HepG2 (cell line): ENCODE results near the gene ICAM2. TPM values are rescaled to one million over a fixed set of nuclear protein-coding genes. Genes with fewer than 3 reads are reported as not detected.
A peak's percentile ranks its signal among the peaks of the same experiment; 100 is the strongest.

ENCODE experiments used
- ATAC-seq: fragments of 200-7000 bp; cut with Tn5 transposase; 3 replicates; pipeline ENCODE4 v1.9.1; 2020; ENCODE audit warnings: mild to moderate bottlenecking, moderate library complexity
- BruUV-seq: library from RNA; stranded (reverse); fragments of 400-500 nt; replicated peaks from 2 replicates; lab custom pipeline; 2021; lab: Mats Ljungman, UMichigan
- CTCF ChIA-PET: fragments of 300-600 bp; formaldehyde crosslinking; extraction: SDS; loops from one replicate; lab custom pipeline; 2021; ENCODE audit warnings: low total read pairs, inconsistent platforms, low intra/inter-chr PET ratio; lab: Yijun Ruan, JAX
- POLR2A ChIA-PET: fragments of 350-600 bp; sonication (Branson Sonifier 250); formaldehyde crosslinking; loops from one replicate; lab custom pipeline; 2020; ENCODE audit warnings: antibody characterized with exemption, inconsistent platforms; lab: Yijun Ruan, JAX
- DNase-seq: peaks from one replicate; pipeline ENCODE4 v3.0.0-alpha.2; 2015; ENCODE audit warnings: low spot score
- FAIRE-seq: peaks from 3 replicates; lab custom pipeline; 2011; peaks lifted over from hg19 to GRCh38; lab: Jason Lieb, UNC
- H2AFZ ChIP-seq: one replicate; pipeline ENCODE4 v1.6.1; 2011; ENCODE audit warnings: low read length, inconsistent platforms
- H3K27ac ChIP-seq: fragments of 300-600 bp; 3 replicates; pipeline ENCODE4 v1.8.0; 2011; ENCODE audit warnings: mixed run types, mild to moderate bottlenecking, mixed read lengths, low read length, inconsistent platforms; ENCODE audit not compliant: insufficient read depth; ENCODE audit errors: extremely low read length
- H3K27me3 ChIP-seq, 2 experiments: fragments of 200-600 bp in 1 of 2; 2 replicates in 1 of 2; 3 replicates in 1 of 2; pipeline versions ENCODE4 v1.6.0 to v1.8.0; 2011; ENCODE audit warnings: low read length in 2 of 2, mild to moderate bottlenecking in 2 of 2, moderate library complexity in 2 of 2, inconsistent platforms in 1 of 2; ENCODE audit not compliant: insufficient read depth in 2 of 2, control insufficient read depth in 1 of 2
- H3K36me3 ChIP-seq, 2 experiments: fragments of 200-600 bp in 1 of 2; replicated peaks in 1 of 2; 2 replicates in 1 of 2; 3 replicates in 1 of 2; pipeline versions ENCODE4 v1.5.1 to v1.8.0; 2011; ENCODE audit warnings: low read length in 2 of 2, inconsistent platforms in 1 of 2; ENCODE audit not compliant: insufficient read depth in 2 of 2, control insufficient read depth in 1 of 2
- H3K4me1 ChIP-seq: 2 replicates; pipeline ENCODE4 v1.5.1; 2012; ENCODE audit warnings: low read length, inconsistent platforms; ENCODE audit not compliant: insufficient read depth
- H3K4me2 ChIP-seq: 2 replicates; pipeline ENCODE4 v1.6.0; 2011; ENCODE audit warnings: low read depth, low read length, inconsistent platforms
- H3K4me3 ChIP-seq, 3 experiments: fragments of 200-600 bp in 1 of 3; sonication (generic), shearing (Covaris generic) in 1 of 3; replicated peaks in 1 of 3; 2 replicates each; pipeline ENCODE4 v1.5.1; 2011 to 2016; ENCODE audit warnings: low read length in 3 of 3, inconsistent platforms in 2 of 3, low read depth in 2 of 3, mild to moderate bottlenecking in 2 of 3, control low read depth in 1 of 3, mixed read lengths in 1 of 3; ENCODE audit not compliant: insufficient read depth in 1 of 3
- H3K79me2 ChIP-seq: one replicate; pipeline ENCODE4 v1.6.1; 2011; ENCODE audit warnings: low read length, inconsistent platforms; ENCODE audit not compliant: insufficient read depth
- H3K9ac ChIP-seq: 2 replicates; pipeline ENCODE4 v1.6.0; 2011; ENCODE audit warnings: mild to moderate bottlenecking, low read depth, low read length, inconsistent platforms; ENCODE audit not compliant: insufficient read depth
- H3K9me3 ChIP-seq: 2 replicates; pipeline ENCODE4 v1.5.1; 2012; ENCODE audit warnings: mild to moderate bottlenecking, low read length
- H4K20me1 ChIP-seq: 2 replicates; pipeline ENCODE4 v1.6.0; 2011; ENCODE audit warnings: inconsistent platforms, mild to moderate bottlenecking, low read length, moderate library complexity; ENCODE audit not compliant: insufficient read depth
- AGO2 ChIP-seq: fragments of 200-400 bp; formaldehyde crosslinking; optimal IDR thresholded peaks from 2 replicates; pipeline ENCODE3; 2017; ENCODE audit warnings: mild to moderate bottlenecking, low read depth, low read length, moderate library complexity
- BHLHE40 ChIP-seq: IDR thresholded peaks from 2 replicates; pipeline ENCODE4 v1.6.1; 2011; ENCODE audit warnings: low read length, improper control_type of control experiment
- CENPX ChIP-seq: sonication (generic); formaldehyde crosslinking; IDR thresholded peaks from 2 replicates; pipeline ENCODE4 v1.9.0; 2021; ENCODE audit warnings: mild to moderate bottlenecking, missing genetic modification reagents, moderate library complexity
- GTF3A ChIP-seq: sonication (generic); formaldehyde crosslinking; conservative IDR thresholded peaks from 2 replicates; pipeline ENCODE4 v1.4.0; 2020; ENCODE audit warnings: mild to moderate bottlenecking, missing genetic modification reagents
- HHEX ChIP-seq: IDR thresholded peaks from 2 replicates; pipeline ENCODE4 v1.6.1; 2016; ENCODE audit warnings: control low read depth
- HNF4A ChIP-seq: sonication (generic); formaldehyde crosslinking; IDR thresholded peaks from 2 replicates; pipeline ENCODE4 v1.4.0; 2020; ENCODE audit warnings: missing genetic modification reagents
- MAFF ChIP-seq: IDR thresholded peaks from 2 replicates; pipeline ENCODE4 v1.6.1; 2011; ENCODE audit warnings: low read depth, low read length, improper control_type of control experiment
- MAFK ChIP-seq, 2 experiments: IDR thresholded peaks in 1 of 2; conservative IDR thresholded peaks in 1 of 2; 2 replicates each; pipeline ENCODE4 v1.6.1; 2011; ENCODE audit warnings: improper control_type of control experiment in 2 of 2, low read length in 2 of 2
- NFYC ChIP-seq: IDR thresholded peaks from 2 replicates; pipeline ENCODE4 v1.6.1; 2016; ENCODE audit warnings: missing genetic modification reagents, missing compliant biosample characterization
- POGK ChIP-seq: sonication (generic); formaldehyde crosslinking; conservative IDR thresholded peaks from 2 replicates; pipeline ENCODE4 v1.8.0; 2022; ENCODE audit warnings: mild to moderate bottlenecking, moderate library complexity, missing genetic modification reagents
- REXO4 ChIP-seq: sonication (generic); formaldehyde crosslinking; IDR thresholded peaks from 2 replicates; pipeline ENCODE4 v1.8.0; 2022; ENCODE audit warnings: missing genetic modification reagents, mild to moderate bottlenecking, borderline replicate concordance
- SMAD9 ChIP-seq: sonication (generic); formaldehyde crosslinking; IDR thresholded peaks from 2 replicates; pipeline ENCODE4 v1.5.1; 2020; ENCODE audit warnings: mild to moderate bottlenecking, missing genetic modification reagents
- SOX6 ChIP-seq, 2 experiments: fragments of 450-650 bp in 1 of 2; sonication (generic) in 1 of 2; formaldehyde crosslinking in 1 of 2; IDR thresholded peaks; 2 replicates each; pipeline versions ENCODE4 v1.4.0 to v1.6.1; 2017 to 2020; ENCODE audit warnings: antibody characterized with exemption in 1 of 2, mild to moderate bottlenecking in 1 of 2, missing genetic modification reagents in 1 of 2
- TFDP2 ChIP-seq: sonication (generic); formaldehyde crosslinking; IDR thresholded peaks from 2 replicates; pipeline ENCODE4 v1.4.0; 2020; ENCODE audit warnings: missing genetic modification reagents
- ZNF205 ChIP-seq: IDR thresholded peaks from 2 replicates; pipeline ENCODE4 v1.6.1; 2018; ENCODE audit warnings: missing biosample characterization, missing genetic modification reagents
- ZNF317 ChIP-seq: sonication (generic); formaldehyde crosslinking; IDR thresholded peaks from 2 replicates; pipeline ENCODE4 v1.5.0; 2020; ENCODE audit warnings: mild to moderate bottlenecking, missing genetic modification reagents
- ZNF512 ChIP-seq: sonication (generic); formaldehyde crosslinking; IDR thresholded peaks from 2 replicates; pipeline ENCODE4 v1.4.0; 2020; ENCODE audit warnings: mild to moderate bottlenecking, missing genetic modification reagents
- ZNF792 ChIP-seq: IDR thresholded peaks from 2 replicates; pipeline ENCODE4 v1.6.1; 2016
- WGBS: methylation state at CpG from one replicate; pipeline ENCODE4 v1.1.6; 2017; ENCODE audit warnings: low lambda C conversion rate; 5-methylcytosine and 5-hydroxymethylcytosine counted together
- in situ Hi-C: cut with HindIII; loops from 2 replicates; pipeline ENCODE4 v1.10.0; 2017; ENCODE audit warnings: low pct_unique_long_range_greater_than_20kb; ENCODE audit not compliant: extremely low pct_ligation_motif_present
- intact Hi-C: fragments of 100-400 bp; cut with micrococcal nuclease; formaldehyde crosslinking; loops from one replicate; pipeline ENCODE4 v1.10.0; 2022; ENCODE audit not compliant: unreplicated experiment
- polyA plus RNA-seq, 8 experiments: library from polyadenylated mRNA; depleted of rRNA in 3 of 8; stranded (reverse) in 7 of 8; unstranded in 1 of 8; fragments of >200 nt; fragmentation: Illumina TruSeq in 4 of 8; extraction: Trizol in 4 of 8; gene quantifications; 2 replicates each; pipeline versions ENCODE4 v1.2.1 to v1.2.3, GENCODE V29; 2011 to 2016; ENCODE audit warnings: low read depth in 4 of 8, missing spikeins in 1 of 8, mixed read lengths in 1 of 8; ENCODE audit not compliant: insufficient read depth in 1 of 8
- total RNA-seq, 5 experiments: library from RNA; depleted of rRNA; stranded (reverse); fragments of >200 nt; fragmentation: Illumina TruSeq; extraction: Trizol; gene quantifications; 2 replicates each; pipeline ENCODE4 v1.2.3, GENCODE V29; 2016; ENCODE audit warnings: low read depth in 1 of 5

Gene ICAM2
- total and polyA plus RNA-seq, 2 of the 13 experiments (the other 11 are each of a cell fraction or from before 2014, with no cell fraction given): 10.9 to 20.8 TPM

- TF ChIP-seq SOX6 (IDR thresholded peaks at IDR 0.05): no peak
- no peak for TF ChIP-seq SOX6 (CRISPR knock-in tag; IDR thresholded peaks at IDR 0.05)
- no peak for TF ChIP-seq ZNF512 (CRISPR knock-in tag)
- no peak for TF ChIP-seq HNF4A (CRISPR knock-in tag)
- TF ChIP-seq ZNF205 (CRISPR knock-in tag): no peak
- TF ChIP-seq ZNF792: no peak
- TF ChIP-seq TFDP2: no peak
- no peak for TF ChIP-seq REXO4
These were observed 24.7 kb upstream of the ICAM2 start (continued) for GRCh38 chr17:64045176-64045575.

DNA sequence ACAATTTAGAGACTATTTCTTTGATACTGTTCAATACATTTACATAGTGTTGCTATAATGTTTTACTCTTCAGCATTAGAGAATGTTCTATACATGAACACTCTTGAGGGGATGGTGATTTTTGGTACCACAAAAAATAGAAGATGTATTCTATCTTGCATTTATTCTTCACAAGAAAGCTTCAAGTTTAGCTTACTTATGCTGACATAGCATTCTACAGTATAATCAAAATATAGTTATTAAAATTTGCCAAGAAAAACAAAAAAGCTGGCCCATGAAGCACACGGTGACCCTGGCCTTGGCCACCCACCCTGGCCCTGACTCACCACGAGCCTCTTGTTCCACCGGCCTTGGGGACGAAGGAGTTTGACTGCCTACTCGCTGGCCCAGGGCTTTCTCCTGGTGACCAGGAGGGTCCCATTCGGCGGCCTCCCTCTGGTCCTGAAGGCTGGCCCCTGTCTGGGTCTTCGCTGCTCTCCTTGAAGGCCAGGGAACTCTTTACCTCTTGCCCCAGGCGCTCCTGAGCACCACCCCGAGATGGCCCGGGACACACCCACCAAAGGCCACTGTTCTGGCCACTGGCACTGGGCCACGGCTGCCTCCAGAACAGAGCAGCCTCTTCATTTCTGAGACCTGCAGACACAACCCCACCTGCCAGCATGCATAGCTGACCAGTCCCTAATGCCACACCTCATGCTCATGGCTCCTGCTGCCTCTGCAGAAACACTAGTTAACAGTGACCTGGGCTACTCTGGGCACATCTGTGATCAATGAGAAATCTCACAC is 22.5 kb upstream of the ICAM2 start:
- TF ChIP-seq MAFF (peak; percentile 83), NFYC (CRISPR knock-in tag) (no peak), HHEX (no peak), POGK (no peak), AGO2 (peak; percentile 53), SMAD9 (no peak), BHLHE40 (no peak), ZNF317 (no peak), GTF3A (CRISPR knock-in tag) (no peak), MAFK (conservative IDR thresholded peaks at IDR 0.05 in 1 of 2, IDR thresholded peaks at IDR 0.05 in 1 of 2; ENCODE audit: low read length in 2 of 2) (peak; percentile 84 to 92), CENPX (no peak)
- Histone ChIP-seq H3K4me3 (no peak overlapping the region), H3K4me1 (no peaks in the 10 kb centered on the region), H3K79me2 (no peaks in the 10 kb centered on the region), H3K27me3 (no peaks in the 10 kb centered on the region), H3K9ac (no peak overlapping the region), H3K27ac (no peak overlapping the region), H3K36me3 (peaks cover 27 to 48% of the 10 kb centered on the region in 2 experiments), H4K20me1 (no peaks in the 10 kb centered on the region), H3K9me3 (no peaks in the 10 kb centered on the region), H3K4me2 (no peak overlapping the region), H2AFZ (no peak overlapping the region)
- ChIA-PET CTCF (no interaction called here), POLR2A (interaction anchor here (0.8 to 1.2 kb wide), 2 partner anchors 19 to 103 kb away, joined by 3 read pairs; no protein-coding TSS in a partner anchor)
- in situ Hi-C loops (no loop called here), intact Hi-C loops (no loop called here)
- BruUV-seq: no TSS peak
- 98% methylated on average over 12 of the region's 12 CpGs for WGBS
- ATAC-seq (no peak), FAIRE-seq (no peak), DNase-seq (no peak)
